CD1c-positive myeloid dendritic cell (primary cell): ENCODE measurements around the gene KIF14.
"Not testable (repeated sequence)": the region's sequence is repeated elsewhere in the genome, so short reads cannot be mapped to it uniquely, and the experiment has no call there.

ENCODE experiments used
- DNase-seq: peaks from one replicate; pipeline ENCODE4 v3.0.0-alpha.2; 2016; ENCODE audit errors: extremely low spot score

The KIF14 gene

GRCh38 chr1:200546577-200546976, 74.0 kb downstream of the KIF14 start:
- no peak for DNase-seq

DNA sequence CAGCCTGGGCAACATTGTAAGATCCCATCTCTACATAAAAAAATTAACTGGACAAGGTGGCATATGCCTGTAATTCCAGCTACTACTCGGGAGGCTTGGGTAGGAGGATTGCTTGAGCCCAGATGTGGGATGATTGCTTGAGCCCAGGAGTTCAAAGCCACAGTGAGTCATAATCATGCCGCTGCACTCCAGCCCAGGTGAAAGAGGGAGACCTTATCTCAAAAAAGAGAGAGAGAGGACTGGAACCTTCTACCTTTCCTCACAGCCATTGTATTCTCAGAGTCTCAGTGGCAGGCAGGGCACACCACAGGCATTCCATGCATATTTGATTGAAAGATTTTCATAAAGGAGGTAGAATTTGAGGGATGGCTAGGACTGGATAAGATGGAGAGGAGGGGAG, 78.4 kb downstream of the KIF14 start:
- no peak for DNase-seq

DNA sequence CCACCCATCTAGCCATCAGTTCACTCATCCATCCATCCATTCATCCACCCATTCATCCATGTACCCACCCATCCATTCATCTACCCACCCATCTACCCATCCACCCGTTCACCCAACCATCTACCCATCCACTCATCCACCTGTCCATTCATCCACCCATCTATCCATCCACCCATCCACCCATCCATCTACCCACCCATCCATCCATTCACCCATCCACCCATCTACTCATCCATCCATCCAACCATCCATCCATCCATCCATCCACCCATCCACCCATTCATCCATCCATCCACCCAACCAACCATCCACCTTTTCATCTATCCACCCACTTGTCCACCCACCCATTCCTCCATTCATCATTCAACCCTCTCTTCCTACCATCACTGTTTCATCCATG, 80.3 kb downstream of the KIF14 start:
- DNase-seq = no peak

GRCh38 chr1:200538179-200538578, 82.4 kb downstream of the KIF14 start:
- DNase-seq = no peak

GRCh38 chr1:200535605-200536004, 84.9 kb downstream of the KIF14 start:
- DNase-seq = no peak

DNA sequence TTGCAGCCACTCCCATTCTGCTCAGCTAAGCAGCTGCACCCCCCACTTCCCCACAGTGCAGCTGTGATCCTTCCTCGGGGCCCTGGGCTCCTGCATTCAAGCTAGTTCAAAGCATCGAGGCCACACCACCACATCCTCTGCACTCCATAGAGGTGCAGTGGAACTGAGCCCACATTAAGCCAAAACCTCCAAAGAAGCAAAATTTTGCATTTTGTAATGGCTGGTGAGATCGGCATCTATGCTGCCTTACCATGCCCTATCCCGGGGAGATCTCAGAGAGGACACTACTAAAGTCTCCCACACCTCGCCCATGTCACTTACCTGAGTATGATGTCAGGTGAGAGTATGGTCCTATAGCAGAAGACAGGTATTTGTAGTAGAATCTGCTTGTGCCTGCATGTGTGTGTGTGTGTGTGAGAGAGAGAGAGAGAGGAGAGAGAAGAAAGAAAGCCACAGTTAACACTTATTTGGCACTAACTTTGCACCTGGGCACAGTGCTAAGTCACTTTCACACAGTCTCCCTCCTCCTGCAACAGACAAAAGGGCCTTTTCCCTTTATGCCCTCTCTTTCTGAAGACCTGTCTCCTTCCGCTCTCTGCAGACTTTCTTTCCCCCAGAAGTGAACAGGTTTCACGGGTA, 89.8 kb downstream of the KIF14 start:
- peak; percentile 17 for DNase-seq

- DNase-seq = no peak
Measured at GRCh38 chr1:200528858-200529606, 91.5 kb downstream of the KIF14 start.

GRCh38 chr1:200527670-200528069, 92.9 kb downstream of the KIF14 start:
- DNase-seq = no peak

DNA sequence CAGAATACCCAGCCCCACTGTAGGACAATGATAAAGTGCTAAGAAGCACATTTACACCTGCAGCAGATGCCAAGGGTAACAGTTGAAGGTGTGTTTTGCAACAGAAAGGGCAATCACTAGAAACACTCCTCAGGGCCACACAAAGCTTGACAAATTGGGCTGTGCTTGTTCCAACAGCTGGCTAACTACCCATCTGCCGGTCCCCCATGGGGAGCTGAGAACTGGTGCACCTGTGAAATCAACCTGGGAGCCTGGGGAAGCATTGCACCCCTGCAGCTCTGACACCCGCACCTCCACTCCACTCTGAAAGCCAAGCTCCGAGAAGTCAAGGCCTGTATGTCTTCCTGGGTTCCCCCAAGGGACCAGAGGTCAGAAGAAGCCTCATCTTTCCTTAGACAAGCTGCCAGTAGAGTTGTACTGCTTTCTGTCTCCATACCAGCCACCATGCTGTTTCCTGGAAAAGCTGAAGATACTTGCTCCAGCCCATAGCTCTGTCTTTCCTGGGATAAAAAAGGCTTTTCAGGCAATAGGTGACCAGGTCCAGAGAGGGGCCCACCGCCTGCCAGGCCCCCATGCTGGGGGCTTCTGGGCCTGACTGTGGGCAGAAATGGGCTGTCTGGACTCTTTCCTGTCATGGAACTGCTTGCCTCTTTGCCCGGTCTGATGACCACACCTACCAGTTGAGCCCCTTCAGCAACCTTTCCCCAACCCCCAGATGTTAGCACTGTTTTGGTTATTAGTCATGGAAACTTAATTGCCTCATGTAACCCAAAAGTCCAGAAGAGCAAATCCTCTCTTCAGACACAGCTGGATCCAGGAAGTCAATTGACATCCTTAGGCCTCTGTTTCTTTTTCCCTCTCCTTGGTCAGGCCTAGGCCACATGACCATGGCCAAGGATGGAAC, 93.6 kb downstream of the KIF14 start:
- DNase-seq = no peak

DNA sequence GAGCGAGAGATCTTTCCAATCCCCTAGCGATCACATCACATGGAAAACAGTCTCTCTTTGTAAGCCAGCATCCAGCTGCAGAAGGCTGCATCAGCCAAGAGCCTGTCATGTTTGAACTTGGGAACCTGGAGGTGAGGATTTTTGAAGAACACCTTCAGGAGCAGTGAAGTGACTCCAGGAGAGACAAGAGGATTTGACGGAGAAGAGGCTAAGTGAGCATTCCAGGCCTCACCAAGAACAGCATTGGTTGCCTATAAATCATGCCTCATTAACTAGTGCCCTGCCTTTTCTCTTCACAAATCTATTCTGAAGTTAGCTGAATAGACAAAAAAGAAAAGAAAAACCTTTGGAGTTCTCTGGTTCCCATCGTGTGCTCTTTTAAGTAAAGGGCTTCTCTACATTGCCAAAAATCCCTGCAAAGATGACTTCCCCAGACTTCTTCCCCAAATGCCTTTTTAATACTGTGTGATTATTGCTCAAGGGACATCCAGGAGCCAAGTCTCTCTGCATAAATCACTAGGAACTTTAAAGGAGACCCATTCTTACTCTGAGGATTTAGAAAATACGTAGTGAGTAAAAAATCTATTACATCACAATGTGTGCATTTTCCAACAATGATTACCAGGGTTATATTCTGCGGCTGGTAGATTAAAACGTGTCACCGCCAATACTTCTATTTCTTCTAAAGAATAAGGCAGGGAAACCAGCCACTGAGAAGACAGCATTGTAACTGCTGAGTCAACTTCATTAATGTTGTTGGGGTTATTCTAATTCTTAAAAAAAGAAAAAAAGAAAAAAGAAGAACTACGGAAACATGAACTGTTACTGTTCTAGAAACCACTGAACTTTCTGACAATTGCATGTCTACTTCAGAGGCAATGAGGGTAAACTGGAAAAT, 95.2 kb downstream of the KIF14 start:
- DNase-seq = no peak

- DNase-seq = not testable (repeated sequence)
Measured at GRCh38 chr1:200524551-200524950, 96.0 kb downstream of the KIF14 start.

- DNase-seq = no peak
Measured at GRCh38 chr1:200524092-200524491, 96.5 kb downstream of the KIF14 start.

- peak; percentile 15 for DNase-seq
Measured at GRCh38 chr1:200520735-200521134, 99.8 kb downstream of the KIF14 start.

GRCh38 chr1:200518524-200518923, 102.0 kb downstream of the KIF14 start:
- no peak for DNase-seq

DNA sequence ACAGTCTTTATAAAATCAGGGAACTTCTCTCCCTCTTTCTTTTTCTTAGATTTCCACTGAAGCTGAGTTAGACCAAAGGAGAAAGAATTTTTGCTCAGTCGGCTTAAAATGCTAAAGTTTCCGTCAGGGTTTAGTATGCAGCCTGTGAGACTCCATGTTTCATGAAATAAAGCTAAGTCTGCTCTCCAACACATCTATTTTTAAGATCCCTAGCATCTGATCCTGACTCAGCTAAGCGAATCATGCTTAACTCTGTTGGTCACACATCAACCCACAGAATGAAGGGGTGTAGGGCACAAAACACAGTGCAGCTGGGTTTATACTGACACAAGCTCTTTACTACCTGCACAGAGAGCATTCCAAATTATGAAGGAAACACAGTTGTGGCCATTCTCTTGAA, 108.4 kb downstream of the KIF14 start:
- no peak for DNase-seq

DNA sequence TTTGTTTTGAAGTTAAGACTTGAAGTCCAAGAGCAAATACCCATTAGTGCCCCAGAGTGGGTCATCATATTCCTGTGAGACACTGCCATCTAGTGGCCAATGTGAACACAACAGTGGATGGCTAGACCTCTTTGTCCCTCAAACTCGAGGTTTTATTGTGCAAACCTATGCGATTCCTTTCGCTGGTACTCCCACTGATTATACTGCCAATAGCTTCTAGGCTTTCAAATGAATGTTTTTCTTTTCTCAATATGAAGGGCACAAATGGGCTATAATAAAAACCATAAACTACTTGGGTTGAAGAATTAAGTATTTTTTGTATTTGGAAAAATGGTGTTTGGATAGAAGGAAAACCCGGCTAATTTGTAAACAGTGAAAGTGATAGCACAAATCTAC, 110.3 kb downstream of the KIF14 start:
- peak; percentile 86 for DNase-seq

- no peak for DNase-seq
Measured at GRCh38 chr1:200506471-200506870, 114.1 kb downstream of the KIF14 start.

DNA sequence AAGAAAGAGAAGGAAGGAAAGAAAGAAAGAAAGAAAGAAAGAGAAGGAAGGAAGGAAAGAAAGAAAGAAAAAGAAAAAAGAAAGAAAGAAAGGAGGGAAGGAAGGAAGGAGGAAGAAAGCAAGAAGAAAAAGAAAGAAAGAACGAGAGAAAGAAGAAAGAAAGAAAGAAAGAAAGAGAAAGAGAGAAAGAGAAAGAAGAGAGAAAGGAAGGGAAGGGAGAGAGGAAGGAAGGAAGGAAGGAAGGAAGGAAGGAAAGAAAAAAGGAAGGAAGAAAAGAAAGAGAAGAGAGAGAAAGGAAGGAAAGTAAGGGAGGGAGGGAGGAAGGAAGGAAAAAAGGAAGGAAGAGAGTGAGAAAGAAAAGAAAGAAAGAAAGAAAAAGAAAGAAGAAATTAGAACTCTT, 115.3 kb downstream of the KIF14 start:
- DNase-seq = no peak
